ENCODE results near the gene C4B.
"Not testable (repeated sequence)": the region's sequence is repeated elsewhere in the genome, so short reads cannot be mapped to it uniquely, and the experiment has no call there.

C4B gene

DNA sequence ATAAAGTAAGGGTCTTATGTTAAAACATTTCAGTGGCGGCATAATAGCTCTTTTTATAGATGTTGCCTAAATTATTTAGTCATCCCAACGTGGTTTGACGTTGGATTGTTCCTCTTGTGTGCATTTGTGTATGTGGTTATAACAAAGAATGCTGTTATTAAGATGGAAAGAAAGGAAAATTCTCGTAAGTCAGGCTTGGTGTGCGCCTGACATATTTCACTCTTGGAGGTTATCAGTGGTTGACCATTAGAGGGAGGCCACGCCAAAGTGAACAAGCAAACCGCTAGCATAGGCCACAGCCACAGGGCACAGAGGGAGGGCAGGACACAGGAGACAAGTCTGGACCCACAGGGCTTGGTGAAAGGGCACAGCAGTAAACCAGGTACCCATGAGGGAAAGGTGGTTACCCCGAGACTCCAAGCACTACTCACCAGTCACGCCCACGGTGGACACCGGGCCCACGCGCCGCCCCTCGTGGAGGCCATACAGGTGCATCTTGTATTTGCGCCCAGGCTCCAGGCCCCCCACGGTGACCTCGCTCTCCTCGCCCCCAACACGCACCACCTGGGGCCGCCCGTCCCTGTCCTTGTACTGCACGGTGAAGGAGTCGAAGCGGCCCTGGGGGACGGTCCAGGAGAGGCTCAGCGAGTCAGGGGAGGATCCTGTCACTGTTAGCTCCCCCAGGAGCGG lies 46.5 kb downstream of the C4B start:
- no peak overlapping the region for H2AFZ ChIP-seq (ENCODE audit: low read depth, low read length)
- WGBS, result 93% methylated on average over 26 of the region's 28 CpGs

DNA sequence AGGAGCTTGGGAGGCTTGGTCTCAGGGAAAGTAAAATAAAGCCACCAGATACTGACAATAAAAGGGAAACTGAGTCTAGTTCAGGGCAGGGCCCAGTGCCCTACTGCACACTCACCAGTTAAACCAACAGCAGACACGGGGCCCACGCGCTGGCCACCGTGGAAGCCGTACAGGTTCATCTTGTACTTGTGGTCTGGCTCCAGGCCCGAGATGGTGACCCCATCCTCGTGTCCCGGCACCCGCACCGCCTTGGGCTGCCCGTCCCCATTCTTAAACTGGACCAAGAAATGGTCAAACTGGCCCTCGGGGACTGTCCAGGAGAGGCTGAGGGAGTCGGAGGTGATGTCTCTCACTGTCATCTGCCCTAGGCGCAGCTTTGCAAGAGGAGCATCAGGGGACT lies 50.1 kb downstream of the C4B start:
- Histone ChIP-seq H3K4me1 (ENCODE audit: control insufficient read depth, insufficient read depth, low read depth, low read length) (no peaks in the 10 kb centered on the region), H3K18ac (ENCODE audit: low read depth in 1 of 2, low read length in 2 of 2) (no peak overlapping the region), H3K27me3 (ENCODE audit: control insufficient read depth in 1 of 2, insufficient read depth in 1 of 2, low read length in 2 of 2) (peaks cover 0 to 27% of the 10 kb centered on the region in 2 experiments)

More for the DNA sequence above, 46.5 kb downstream of the C4B start:
- Histone ChIP-seq H2BK12ac (ENCODE audit: low read length in 2 of 2) (no peak overlapping the region), H3K18ac (ENCODE audit: low read depth in 1 of 2, low read length in 2 of 2) (no peak overlapping the region), H3K4me1 (ENCODE audit: control insufficient read depth, insufficient read depth, low read depth, low read length) (no peaks in the 10 kb centered on the region), H3K36me3 (ENCODE audit: control insufficient read depth in 1 of 2, insufficient read depth in 2 of 2, low read depth in 1 of 2, low read length in 2 of 2) (peaks cover 0 to 81% of the 10 kb centered on the region in 2 experiments), H3K4ac (ENCODE audit: low read depth in 1 of 2, low read length in 2 of 2) (no peak overlapping the region), H2BK15ac (ENCODE audit: low read depth, poor library complexity, severe bottlenecking) (no peak overlapping the region), H3K27ac (ENCODE audit: low read length, poor library complexity, severe bottlenecking) (no peak overlapping the region), H3K23ac (ENCODE audit: low read length in 2 of 2) (no peak overlapping the region), H2BK5ac (ENCODE audit: low read depth, low read length, poor library complexity, severe bottlenecking) (no peak overlapping the region), H4K91ac (ENCODE audit: low read length) (no peak overlapping the region), H2BK120ac (ENCODE audit: low read depth, low read length) (no peak overlapping the region), H3K9me3 (ENCODE audit: control insufficient read depth, low read length) (no peaks in the 10 kb centered on the region), H3K4me3 (ENCODE audit: insufficient read depth in 1 of 2, low read depth in 1 of 2, low read length in 2 of 2) (no peak overlapping the region), H3K14ac (ENCODE audit: low read length in 2 of 2) (no peak overlapping the region), H3K9ac (ENCODE audit: low read length) (no peak overlapping the region), H3K4me2 (ENCODE audit: low read length, poor library complexity, severe bottlenecking) (no peak overlapping the region), H2AK5ac (ENCODE audit: low read length, severe bottlenecking) (no peak overlapping the region), H3K79me1 (replicated peaks; ENCODE audit: low read length, poor library complexity, severe bottlenecking) (no peaks in the 10 kb centered on the region), H4K8ac (ENCODE audit: low read length) (no peak overlapping the region), H3K27me3 (ENCODE audit: control insufficient read depth in 1 of 2, insufficient read depth in 1 of 2, low read length in 2 of 2) (peaks cover 0 to 26% of the 10 kb centered on the region in 2 experiments)
- no peak for DNase-seq

DNA sequence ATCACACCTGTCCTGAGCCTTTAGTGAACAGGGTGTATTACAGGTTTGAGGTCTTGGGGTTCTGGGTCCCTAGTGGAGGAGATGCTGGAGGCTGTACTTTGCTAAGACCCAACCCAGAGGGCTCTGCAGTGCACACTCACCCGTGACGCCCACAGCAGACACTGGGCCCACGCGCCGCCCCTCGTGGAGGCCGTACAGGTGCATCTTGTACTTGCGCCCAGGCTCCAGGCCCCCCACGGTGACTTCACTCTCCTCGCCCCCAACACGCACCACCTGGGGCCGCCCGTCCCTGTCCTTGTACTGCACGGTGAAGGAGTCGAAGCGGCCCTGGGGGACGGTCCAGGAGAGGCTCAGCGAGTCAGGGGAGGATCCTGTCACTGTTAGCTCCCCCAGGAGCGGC lies 52.9 kb downstream of the C4B start:
- H4K91ac ChIP-seq (ENCODE audit: low read length); H3K4me2 ChIP-seq (ENCODE audit: low read length, poor library complexity, severe bottlenecking); H3K9ac ChIP-seq (ENCODE audit: low read length); H3K27ac ChIP-seq (ENCODE audit: low read length, poor library complexity, severe bottlenecking); H3K4me1 ChIP-seq (ENCODE audit: control insufficient read depth, insufficient read depth, low read depth, low read length); H2BK120ac ChIP-seq (ENCODE audit: low read depth, low read length); H3K18ac ChIP-seq (ENCODE audit: low read depth in 1 of 2, low read length in 2 of 2); H2AK5ac ChIP-seq (ENCODE audit: low read length, severe bottlenecking); H3K79me1 ChIP-seq (replicated peaks; ENCODE audit: low read length, poor library complexity, severe bottlenecking); H3K23ac ChIP-seq (ENCODE audit: low read length in 2 of 2); H2AFZ ChIP-seq (ENCODE audit: low read depth, low read length); DNase-seq; H2BK12ac ChIP-seq (ENCODE audit: low read length in 2 of 2); H3K9me3 ChIP-seq (ENCODE audit: control insufficient read depth, low read length); H2BK5ac ChIP-seq (ENCODE audit: low read depth, low read length, poor library complexity, severe bottlenecking); H2BK15ac ChIP-seq (ENCODE audit: low read depth, poor library complexity, severe bottlenecking); H3K4ac ChIP-seq (ENCODE audit: low read depth in 1 of 2, low read length in 2 of 2); H3K14ac ChIP-seq (ENCODE audit: low read length in 2 of 2); H4K8ac ChIP-seq (ENCODE audit: low read length): not testable (repeated sequence)
- 92% methylated on average over 18 of the region's 19 CpGs for WGBS
- Histone ChIP-seq H3K27me3 (ENCODE audit: control insufficient read depth in 1 of 2, insufficient read depth in 1 of 2, low read length in 2 of 2) (peaks cover 0 to 50% of the 10 kb centered on the region in 2 experiments), H3K4me3 (ENCODE audit: insufficient read depth in 1 of 2, low read depth in 1 of 2, low read length in 2 of 2) (peak overlapping the region in 1 of 2 experiments; percentile 14), H3K36me3 (ENCODE audit: control insufficient read depth in 1 of 2, insufficient read depth in 2 of 2, low read depth in 1 of 2, low read length in 2 of 2) (peaks cover 0 to 83% of the 10 kb centered on the region in 2 experiments)

More for the DNA sequence above, 50.1 kb downstream of the C4B start:
- Histone ChIP-seq H2AFZ (ENCODE audit: low read depth, low read length) (no peak overlapping the region), H3K79me1 (replicated peaks; ENCODE audit: low read length, poor library complexity, severe bottlenecking) (no peaks in the 10 kb centered on the region), H3K4me2 (ENCODE audit: low read length, poor library complexity, severe bottlenecking) (no peak overlapping the region), H4K91ac (ENCODE audit: low read length) (no peak overlapping the region), H3K9me3 (ENCODE audit: control insufficient read depth, low read length) (no peaks in the 10 kb centered on the region), H2BK12ac (ENCODE audit: low read length in 2 of 2) (no peak overlapping the region), H2BK120ac (ENCODE audit: low read depth, low read length) (no peak overlapping the region), H4K8ac (ENCODE audit: low read length) (no peak overlapping the region), H3K14ac (ENCODE audit: low read length in 2 of 2) (no peak overlapping the region), H3K36me3 (ENCODE audit: control insufficient read depth in 1 of 2, insufficient read depth in 2 of 2, low read depth in 1 of 2, low read length in 2 of 2) (peaks cover 0 to 89% of the 10 kb centered on the region in 2 experiments), H3K27ac (ENCODE audit: low read length, poor library complexity, severe bottlenecking) (no peak overlapping the region), H3K23ac (ENCODE audit: low read length in 2 of 2) (no peak overlapping the region), H3K4me3 (ENCODE audit: insufficient read depth in 1 of 2, low read depth in 1 of 2, low read length in 2 of 2) (no peak overlapping the region), H3K4ac (ENCODE audit: low read depth in 1 of 2, low read length in 2 of 2) (no peak overlapping the region), H3K9ac (ENCODE audit: low read length) (no peak overlapping the region), H2AK5ac (ENCODE audit: low read length, severe bottlenecking) (no peak overlapping the region), H2BK15ac (ENCODE audit: low read depth, poor library complexity, severe bottlenecking) (no peak overlapping the region), H2BK5ac (ENCODE audit: low read depth, low read length, poor library complexity, severe bottlenecking) (no peak overlapping the region)
- 96% methylated on average over 14 of the region's 14 CpGs for WGBS
- DNase-seq, result no peak

DNA sequence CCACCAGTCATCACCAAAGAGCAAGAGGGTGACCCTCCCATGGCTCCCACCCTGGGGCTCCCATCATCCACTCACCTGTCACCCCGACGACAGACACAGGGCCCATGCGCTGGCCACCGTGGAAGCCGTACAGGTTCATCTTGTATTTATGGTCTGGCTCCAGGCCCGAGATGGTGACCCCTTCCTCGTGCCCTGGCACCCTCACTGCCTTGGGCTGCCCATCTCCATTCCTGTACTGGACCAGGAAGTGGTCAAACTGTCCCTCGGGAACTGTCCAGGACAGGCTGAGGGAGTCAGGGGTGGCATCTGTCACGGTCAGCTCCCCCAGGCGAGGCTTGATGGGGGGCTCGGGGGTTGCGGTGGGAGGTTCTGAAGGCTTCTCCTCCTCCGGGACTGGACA lies 53.7 kb downstream of the C4B start:
- not testable (repeated sequence) for H3K79me1 ChIP-seq (replicated peaks; ENCODE audit: low read length, poor library complexity, severe bottlenecking); H3K18ac ChIP-seq (ENCODE audit: low read depth in 1 of 2, low read length in 2 of 2); H3K4me1 ChIP-seq (ENCODE audit: control insufficient read depth, insufficient read depth, low read depth, low read length); H3K23ac ChIP-seq (ENCODE audit: low read length in 2 of 2); H3K9ac ChIP-seq (ENCODE audit: low read length); H3K27ac ChIP-seq (ENCODE audit: low read length, poor library complexity, severe bottlenecking); H2BK120ac ChIP-seq (ENCODE audit: low read depth, low read length); H3K4me2 ChIP-seq (ENCODE audit: low read length, poor library complexity, severe bottlenecking); H4K8ac ChIP-seq (ENCODE audit: low read length); H3K4ac ChIP-seq (ENCODE audit: low read depth in 1 of 2, low read length in 2 of 2); H3K14ac ChIP-seq (ENCODE audit: low read length in 2 of 2); H4K91ac ChIP-seq (ENCODE audit: low read length); H2AFZ ChIP-seq (ENCODE audit: low read depth, low read length); H3K9me3 ChIP-seq (ENCODE audit: control insufficient read depth, low read length); H3K4me3 ChIP-seq (ENCODE audit: insufficient read depth in 1 of 2, low read depth in 1 of 2, low read length in 2 of 2); H2AK5ac ChIP-seq (ENCODE audit: low read length, severe bottlenecking); DNase-seq; H2BK5ac ChIP-seq (ENCODE audit: low read depth, low read length, poor library complexity, severe bottlenecking); H2BK15ac ChIP-seq (ENCODE audit: low read depth, poor library complexity, severe bottlenecking); H2BK12ac ChIP-seq (ENCODE audit: low read length in 2 of 2)
- 94% methylated on average over 13 of the region's 13 CpGs for WGBS
- Histone ChIP-seq H3K27me3 (ENCODE audit: control insufficient read depth in 1 of 2, insufficient read depth in 1 of 2, low read length in 2 of 2) (peaks cover 0 to 55% of the 10 kb centered on the region in 2 experiments), H3K36me3 (ENCODE audit: control insufficient read depth in 1 of 2, insufficient read depth in 2 of 2, low read depth in 1 of 2, low read length in 2 of 2) (peaks cover 0 to 85% of the 10 kb centered on the region in 2 experiments)

Data from mesenchymal stem cell (in vitro differentiated cells and primary cell).